GM06990 (cell line): ENCODE data around the gene EIF4A3.

Experiments used
- DNase-seq: peaks from one replicate; pipeline ENCODE4 v3.0.0-alpha.2; 2011; ENCODE audit not compliant: insufficient read length; ENCODE audit errors: extremely low read depth
- H3K27me3 ChIP-seq: replicated peaks from 2 replicates; pipeline ENCODE4 v1.6.0; 2011; ENCODE audit warnings: low read length; ENCODE audit not compliant: control insufficient read depth, insufficient read depth
- H3K36me3 ChIP-seq: 2 replicates; pipeline ENCODE4 v1.5.1; 2011; ENCODE audit warnings: low read length; ENCODE audit not compliant: control insufficient read depth, insufficient read depth
- H3K4me3 ChIP-seq: replicated peaks from 2 replicates; pipeline ENCODE4 v1.5.1; 2011; ENCODE audit warnings: low read depth, mild to moderate bottlenecking, control low read depth, low read length
- CTCF ChIP-seq: IDR thresholded peaks from 2 replicates; pipeline ENCODE4 v1.5.1; 2011; ENCODE audit warnings: low read length, control low read depth, mild to moderate bottlenecking, inconsistent platforms; ENCODE audit not compliant: insufficient read depth, poor library complexity, severe bottlenecking

EIF4A3 gene

GRCh38 chr17:80099291-80100034 is 47.5 kb downstream of the EIF4A3 start:
- Histone ChIP-seq H3K4me3 (no peak overlapping the region), H3K36me3 (no peaks in the 10 kb centered on the region), H3K27me3 (no peaks in the 10 kb centered on the region)
- TF ChIP-seq CTCF: no peak
- DNase-seq: no peak

GRCh38 chr17:80097844-80098691 is 48.9 kb downstream of the EIF4A3 start:
- DNase-seq: no peak
- Histone ChIP-seq H3K4me3 (no peak overlapping the region), H3K27me3 (no peaks in the 10 kb centered on the region), H3K36me3 (no peaks in the 10 kb centered on the region)
- no peak for TF ChIP-seq CTCF

GRCh38 chr17:80097127-80097621 is 49.8 kb downstream of the EIF4A3 start:
- TF ChIP-seq CTCF: no peak
- Histone ChIP-seq H3K36me3 (no peaks in the 10 kb centered on the region), H3K27me3 (no peaks in the 10 kb centered on the region), H3K4me3 (no peak overlapping the region)
- no peak for DNase-seq

GRCh38 chr17:80096561-80097021 is 50.3 kb downstream of the EIF4A3 start:
- no peaks in the 10 kb centered on the region for H3K27me3 ChIP-seq

More at GRCh38 chr17:80096561-80097021, 50.3 kb downstream of the EIF4A3 start:
- no peak overlapping the region for H3K4me3 ChIP-seq
- no peak for DNase-seq
- H3K36me3 ChIP-seq: no peaks in the 10 kb centered on the region
- TF ChIP-seq CTCF: no peak
